Astrocyte of the hippocampus (primary cell): ENCODE results near the gene ATOH7.
"Not testable (repeated sequence)": the region's sequence is repeated elsewhere in the genome, so short reads cannot be mapped to it uniquely, and the experiment has no call there.

ENCODE experiments used
- DNase-seq: peaks from one replicate; pipeline ENCODE4 v3.0.0; 2011; ENCODE audit warnings: low read depth, low spot score

ATOH7 gene

DNA sequence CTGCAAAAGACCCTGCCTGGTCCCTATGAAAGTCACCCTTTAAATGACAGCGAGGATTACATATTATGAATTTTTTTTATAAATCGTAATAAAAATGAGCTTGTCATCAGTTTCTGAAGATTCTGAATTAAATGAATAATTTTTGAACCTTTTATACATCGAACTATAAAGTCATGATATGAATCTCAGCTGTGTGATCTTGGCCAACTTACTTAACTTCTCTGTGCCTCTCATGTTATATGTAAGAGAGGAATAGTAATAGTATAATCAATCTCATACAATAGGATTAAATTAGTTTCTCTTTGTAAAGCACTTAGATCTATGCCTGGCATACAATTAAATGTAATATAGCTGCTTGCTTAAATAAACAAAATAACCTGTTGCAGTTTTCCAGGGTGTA is 5.3 kb upstream of the ATOH7 start:
- DNase-seq = no peak

DNA sequence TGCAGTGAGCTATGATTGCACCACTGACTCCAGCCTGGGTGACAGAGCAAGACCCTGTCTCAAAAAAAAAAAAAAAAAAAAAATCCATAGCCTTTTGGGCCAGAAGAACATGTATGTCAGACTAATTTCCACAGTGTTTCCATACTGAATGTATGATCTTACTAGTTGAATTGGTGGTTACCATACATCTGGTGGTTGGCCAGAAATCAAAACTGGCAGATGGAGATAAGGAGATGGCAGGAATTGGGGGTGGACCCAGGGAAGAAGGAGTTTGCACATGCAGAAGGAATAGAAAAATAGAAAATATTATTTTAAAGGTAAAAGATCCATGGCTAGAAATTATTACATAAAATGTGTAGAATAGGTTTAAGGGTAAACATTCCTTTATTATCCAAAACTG is 3.7 kb upstream of the ATOH7 start:
- DNase-seq = no peak

- no peak for DNase-seq
Observed at GRCh38 chr10:68235111-68235510, 3.2 kb upstream of the ATOH7 start.

GRCh38 chr10:68233046-68233445 is 1.1 kb upstream of the ATOH7 start:
- no peak for DNase-seq

DNA sequence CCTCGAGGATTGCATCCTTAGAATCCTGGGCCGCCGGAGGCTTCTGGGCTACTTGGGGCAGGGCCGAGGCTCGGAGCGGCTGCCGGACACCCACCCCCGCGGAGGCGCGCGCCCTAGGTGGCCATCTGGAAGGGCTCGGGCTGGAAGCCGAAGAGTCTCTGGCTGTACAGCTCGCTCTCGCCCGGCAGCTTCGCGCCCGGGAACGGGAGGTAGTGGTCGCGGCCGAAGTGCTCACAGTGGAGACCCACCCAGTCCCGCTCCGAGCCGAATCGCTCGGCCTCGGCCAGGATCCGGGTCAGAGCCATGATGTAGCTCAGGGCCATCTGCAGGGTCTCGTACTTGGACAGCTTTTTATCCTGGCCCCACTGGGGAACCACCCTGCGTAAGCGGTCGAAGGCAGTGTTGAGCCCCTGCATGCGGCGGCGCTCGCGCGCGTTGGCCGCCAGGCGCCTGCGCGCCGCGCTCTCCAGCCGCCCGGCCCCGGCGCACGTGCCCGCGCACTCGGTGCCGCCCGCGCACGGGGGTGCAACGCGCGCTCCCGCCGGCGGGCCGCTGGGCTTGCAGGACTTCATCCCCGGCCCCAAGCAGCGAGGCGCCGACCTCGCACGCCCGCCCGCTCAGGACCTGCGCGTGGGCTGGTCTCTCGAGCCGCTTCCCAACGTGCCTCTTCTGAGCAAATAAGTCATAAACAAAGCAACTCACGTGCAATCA is 652 bp downstream of the ATOH7 start:
- DNase-seq = peak; percentile 91

DNA sequence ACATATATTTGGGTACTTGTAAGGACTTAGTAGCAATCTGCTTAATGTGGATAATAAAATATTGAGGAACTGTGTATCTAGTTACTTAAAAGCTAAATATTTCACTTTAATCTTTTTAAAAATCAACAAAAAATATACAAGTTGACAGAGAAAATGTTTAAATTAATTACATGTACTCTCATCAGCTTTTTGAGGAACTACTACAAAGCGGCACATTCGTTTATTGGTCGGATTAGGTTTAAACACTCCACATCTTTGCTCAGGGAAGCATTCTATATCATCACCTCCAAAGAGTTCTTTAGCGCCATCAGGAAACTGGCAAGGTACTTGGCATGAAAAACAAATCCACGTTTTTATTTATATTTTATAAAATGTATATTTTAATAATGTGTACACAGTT is 1.6 kb downstream of the ATOH7 start:
- no peak for DNase-seq

DNA sequence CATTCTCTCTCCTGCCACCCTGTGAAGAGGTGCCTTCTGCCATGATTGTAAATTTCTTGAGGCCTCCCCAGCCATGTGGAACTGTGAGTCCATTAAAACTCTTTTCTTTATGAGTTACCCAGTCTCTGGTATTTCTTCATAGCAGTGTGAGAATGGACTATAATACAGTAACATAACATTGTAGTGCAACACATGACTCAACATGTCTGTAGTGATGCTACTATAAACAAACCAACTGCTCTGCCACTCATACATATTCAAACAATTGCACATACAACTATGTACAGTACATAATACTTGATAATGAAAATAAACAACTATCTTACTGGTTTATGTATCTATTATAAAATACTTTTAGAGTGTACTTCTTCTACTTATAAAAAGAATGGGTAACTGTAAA is 7.1 kb downstream of the ATOH7 start:
- no peak for DNase-seq

GRCh38 chr10:68223535-68224165 is 8.3 kb downstream of the ATOH7 start:
- no peak for DNase-seq

DNA sequence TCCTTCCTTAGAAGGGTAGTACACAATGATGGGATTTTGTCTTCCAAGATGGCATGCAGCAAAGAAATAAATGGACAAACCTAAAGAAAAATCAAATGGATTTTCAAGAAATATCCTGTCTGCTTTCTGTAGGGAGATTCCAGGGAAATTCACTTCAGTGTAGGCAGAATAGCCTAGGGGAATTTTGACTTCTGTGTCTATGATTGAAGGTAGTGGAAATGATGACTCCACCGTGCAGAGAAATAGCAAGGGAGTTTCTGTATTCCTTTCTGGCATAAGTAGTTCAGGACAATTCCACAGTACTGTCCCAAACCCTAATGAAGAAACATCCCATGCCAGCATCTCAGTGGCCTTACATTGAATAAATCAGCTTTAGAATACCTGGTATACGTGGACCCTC is 9.5 kb downstream of the ATOH7 start:
- DNase-seq = no peak

GRCh38 chr10:68221196-68221595 is 10.7 kb downstream of the ATOH7 start:
- DNase-seq = no peak

GRCh38 chr10:68218786-68219185 is 13.1 kb downstream of the ATOH7 start:
- no peak for DNase-seq

GRCh38 chr10:68212721-68213352 is 19.1 kb downstream of the ATOH7 start:
- peak; percentile 57 for DNase-seq

DNA sequence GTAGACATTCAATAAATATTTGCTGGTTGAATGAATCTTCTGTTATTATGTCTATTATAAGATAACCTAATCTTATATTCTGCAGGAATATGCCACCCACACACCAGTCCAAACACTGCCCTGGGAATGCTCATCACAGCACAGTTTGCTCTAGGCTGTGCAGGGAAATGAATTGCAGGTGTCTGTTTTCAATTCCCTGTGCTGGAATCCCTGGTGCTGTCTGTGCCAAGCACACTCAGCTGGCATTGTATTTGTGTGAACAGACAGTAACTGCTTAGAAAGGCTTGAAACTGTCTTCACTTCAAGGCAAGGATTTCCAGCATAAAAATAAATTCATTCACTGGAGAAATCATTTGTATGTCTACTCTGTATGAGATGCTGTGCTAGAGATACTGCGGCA is 20.2 kb downstream of the ATOH7 start:
- no peak for DNase-seq

DNA sequence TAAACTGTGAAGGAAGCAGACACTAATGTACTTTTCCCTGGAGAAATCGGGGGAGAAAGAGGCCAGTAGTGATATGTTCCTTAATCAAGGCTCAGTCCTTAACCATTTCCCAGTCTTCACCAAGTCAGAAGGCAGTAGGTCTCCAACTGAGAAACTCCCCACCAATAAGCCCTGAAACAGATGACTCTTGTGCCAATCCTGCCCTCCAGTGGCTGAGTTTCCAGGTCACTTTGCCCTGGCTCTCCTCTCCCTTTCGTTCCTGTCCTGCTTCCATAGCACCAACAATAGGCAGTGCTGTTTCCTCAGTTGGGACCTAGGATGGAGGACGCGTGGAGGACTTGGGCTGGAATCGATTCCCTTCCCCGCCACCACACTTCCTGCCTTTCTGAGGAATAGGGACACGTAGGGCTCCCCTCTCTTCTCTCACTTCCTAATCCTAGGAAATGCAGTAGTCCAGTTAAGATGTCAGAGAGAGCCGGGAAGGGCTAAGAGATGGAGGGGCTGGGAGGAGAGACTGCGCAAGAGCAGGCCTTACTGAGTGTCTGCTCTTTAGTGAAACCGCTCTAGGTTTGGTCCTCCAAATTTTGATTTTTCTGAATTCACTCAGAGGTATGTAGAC is 23.4 kb downstream of the ATOH7 start:
- peak; percentile 83 for DNase-seq

DNA sequence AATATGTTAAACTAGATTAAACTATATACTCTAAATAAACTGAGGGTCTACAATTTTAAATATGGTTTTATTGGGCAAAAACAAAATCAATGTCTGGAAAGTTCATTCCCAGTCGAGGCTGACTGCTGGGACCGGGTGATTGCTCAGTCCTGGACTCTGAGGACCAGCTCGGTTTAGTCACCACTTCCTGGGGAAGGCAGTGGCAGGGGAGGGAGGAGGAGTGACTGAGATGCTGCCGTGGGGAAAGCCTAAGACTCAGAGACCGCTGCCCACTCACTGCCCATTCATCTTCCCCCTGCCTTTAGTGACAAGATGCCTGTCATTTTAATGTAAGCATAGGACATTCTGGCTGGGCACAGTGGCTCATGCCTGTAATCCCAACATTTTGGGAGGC is 29.0 kb downstream of the ATOH7 start:
- peak; percentile 51 for DNase-seq

GRCh38 chr10:68196701-68197100 is 35.2 kb downstream of the ATOH7 start:
- no peak for DNase-seq

GRCh38 chr10:68195776-68196175 is 36.1 kb downstream of the ATOH7 start:
- not testable (repeated sequence) for DNase-seq

GRCh38 chr10:68194290-68194689 is 37.6 kb downstream of the ATOH7 start:
- no peak for DNase-seq

DNA sequence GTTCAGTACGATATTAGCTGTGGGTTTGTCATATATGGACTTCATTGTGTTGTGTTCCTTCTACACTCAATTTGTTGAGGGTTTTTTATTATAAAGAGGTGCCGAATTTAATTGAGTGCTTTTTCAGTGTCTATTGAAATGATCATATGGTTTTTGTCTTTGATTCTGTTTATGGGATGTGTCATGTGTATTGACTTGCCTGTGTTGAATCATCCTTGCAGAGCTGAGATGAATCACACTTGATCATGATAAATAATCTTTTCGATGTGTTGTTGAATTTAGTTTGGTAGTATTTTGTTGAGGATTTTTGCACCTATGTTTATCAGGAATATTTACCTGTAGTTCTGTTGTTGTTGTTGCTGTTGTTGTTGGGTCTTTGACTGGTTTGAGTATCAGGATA is 39.8 kb downstream of the ATOH7 start:
- no peak for DNase-seq

DNA sequence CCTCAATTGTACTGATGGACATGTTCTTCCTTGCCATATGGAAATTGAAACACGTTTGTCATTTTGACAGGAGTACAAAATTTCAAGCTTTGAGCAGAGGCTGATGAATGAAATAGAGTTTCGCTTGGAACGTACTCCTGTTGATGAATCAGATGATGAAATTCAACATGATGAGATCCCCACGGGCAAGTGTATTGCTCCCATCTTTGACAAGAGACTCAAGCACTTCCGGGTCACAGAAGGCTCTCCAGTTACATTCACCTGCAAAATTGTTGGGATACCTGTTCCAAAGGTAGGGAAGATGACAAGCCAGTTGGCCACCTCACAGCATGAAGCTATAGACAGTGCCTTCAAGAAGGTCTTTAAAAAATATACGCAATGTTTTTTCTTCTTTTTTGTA is 43.1 kb downstream of the ATOH7 start:
- DNase-seq = no peak

DNA sequence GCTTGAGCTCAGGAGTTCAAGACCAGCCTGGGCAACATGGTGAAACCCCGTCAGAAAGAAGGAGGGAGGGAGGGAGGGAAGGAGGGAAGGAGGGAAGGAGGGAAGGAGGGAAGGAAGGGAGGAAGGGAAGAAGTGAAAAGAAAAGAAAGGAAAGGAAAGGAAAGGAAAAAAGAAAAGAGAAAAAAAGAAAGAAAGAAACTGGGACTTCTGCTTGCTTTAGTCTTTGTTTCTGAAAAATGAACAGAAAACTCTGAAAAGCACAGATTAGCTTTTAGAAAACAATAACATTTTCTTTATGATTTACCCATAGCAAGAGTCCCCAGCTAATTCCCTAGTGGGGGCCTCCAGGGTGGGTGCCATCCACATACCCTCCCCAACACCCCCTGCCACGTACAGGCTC is 46.8 kb downstream of the ATOH7 start:
- DNase-seq = no peak

- no peak for DNase-seq
Observed at GRCh38 chr10:68184546-68184945, 47.4 kb downstream of the ATOH7 start.
